Renal cortex interstitium (tissue), 11 donors: ENCODE measurements around the gene RBFOX2. TPM values are rescaled to one million over a fixed set of nuclear protein-coding genes. Genes with fewer than 3 reads are reported as not detected.

ENCODE experiments used
- DNase-seq, 11 donors: peaks; one replicate each; pipeline ENCODE4 v3.0.0-alpha.2; 2013; ENCODE audit warnings: low read depth in 9 of 11, low spot score in 4 of 11; ENCODE audit errors: extremely low read depth in 1 of 11
- polyA plus RNA-seq, 3 donors: library from polyadenylated mRNA; unstranded; fragments of 120-200 nt; gene quantifications; one replicate each; pipeline ENCODE4 v1.2.1, GENCODE V29; 2013; ENCODE audit not compliant: insufficient read length in 3 of 3

RBFOX2 gene
- polyA plus RNA-seq, 3 donors: 114 to 137 (median 130) TPM

DNA sequence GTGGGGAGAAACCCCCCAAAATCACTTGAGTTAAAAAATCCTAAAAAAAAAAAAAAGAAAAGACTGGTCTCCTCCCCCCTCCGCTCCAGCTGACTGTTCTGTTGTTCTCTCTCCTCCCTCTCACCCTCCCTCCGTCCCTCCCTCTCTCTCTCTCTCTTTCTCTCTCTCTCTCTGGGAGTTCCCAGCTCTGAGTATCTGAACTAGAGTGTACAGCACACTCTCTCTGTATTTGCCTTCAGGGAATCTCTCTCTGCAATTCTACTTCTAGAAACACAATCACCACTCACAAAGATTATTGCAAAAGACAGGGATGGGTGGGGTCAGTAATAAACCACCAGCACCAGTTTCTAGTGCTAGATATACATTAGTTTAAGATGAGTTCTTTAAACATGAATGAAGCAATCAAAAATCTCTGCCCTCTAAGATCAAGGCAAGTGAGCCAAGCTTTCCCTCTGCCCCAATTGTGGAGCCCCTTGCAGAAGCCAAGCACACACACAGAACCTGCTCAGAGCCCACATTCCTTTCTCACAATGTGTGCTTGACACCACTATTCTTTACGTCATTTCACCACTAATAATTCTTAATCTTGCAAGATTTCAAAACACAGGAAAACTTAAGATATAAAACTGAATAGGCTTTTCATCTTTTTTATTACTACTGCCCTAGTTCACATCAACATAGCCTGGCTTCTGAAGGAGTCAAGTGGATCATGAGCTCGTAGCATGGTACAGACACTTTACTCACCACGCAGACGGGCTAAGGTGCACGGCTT lies 133.5 kb downstream of the RBFOX2 start:
- peak in 7 of 11 donors; percentile 23 to 67 (median 53) for DNase-seq

DNA sequence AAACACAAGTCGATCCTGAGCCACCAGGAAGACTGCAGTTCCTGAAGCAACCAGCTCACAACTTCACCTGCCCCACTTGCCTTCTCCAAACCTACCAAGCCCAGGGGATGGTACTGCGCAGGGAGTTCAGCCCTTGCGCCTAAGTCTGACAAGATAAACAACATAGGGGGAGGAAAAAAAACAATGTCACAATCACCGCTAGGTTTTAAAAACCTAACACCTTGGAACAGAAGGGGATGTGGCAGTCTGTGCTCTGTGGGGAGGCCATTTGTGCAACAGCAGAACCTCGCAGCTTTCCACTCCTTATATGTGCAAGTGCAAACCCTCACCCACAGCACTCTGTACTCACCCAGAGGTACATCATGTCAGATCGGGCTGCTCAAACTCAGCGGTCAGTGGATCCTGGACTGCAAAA lies 134.2 kb downstream of the RBFOX2 start:
- peak in 1 of 11 donors; percentile 21 for DNase-seq

DNA sequence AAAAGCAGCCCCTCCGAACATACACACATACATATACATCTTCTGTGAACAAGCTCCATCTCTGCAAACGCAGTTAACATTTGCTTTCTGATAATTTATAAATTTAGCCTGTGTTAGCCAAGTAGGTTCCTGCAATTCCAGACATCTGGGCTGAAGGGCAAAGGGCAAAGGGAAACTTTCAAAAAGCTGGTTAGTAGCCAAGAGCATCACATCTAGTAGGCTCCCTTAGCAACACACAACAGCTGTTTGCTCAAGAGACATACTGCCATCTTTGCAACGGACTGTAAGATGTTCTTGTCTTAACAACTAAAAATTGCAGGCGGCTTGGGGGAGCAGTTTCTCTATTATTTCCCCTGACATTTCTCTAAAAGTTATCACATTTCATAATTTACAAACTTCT lies 134.9 kb downstream of the RBFOX2 start:
- DNase-seq: peak in 8 of 11 donors; percentile 44 to 74 (median 64)

DNA sequence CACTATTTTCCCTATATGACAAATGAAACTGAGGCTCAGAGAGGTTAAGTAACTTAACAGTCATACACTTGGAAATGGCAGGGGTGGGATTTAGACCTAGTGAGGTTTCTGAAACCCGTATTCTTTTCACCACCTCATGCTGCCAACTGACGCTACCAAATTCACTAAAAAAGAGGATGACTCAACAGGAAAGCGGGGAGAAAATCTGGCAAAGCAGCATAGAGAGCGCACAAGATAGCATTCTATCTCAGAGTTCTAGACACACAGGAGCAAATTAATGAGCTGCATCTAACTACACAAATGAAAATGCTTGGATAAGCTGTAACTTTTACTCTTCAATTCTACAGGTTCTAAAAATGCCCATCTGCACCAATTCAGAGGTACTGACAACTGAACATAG lies 136.4 kb downstream of the RBFOX2 start:
- DNase-seq: no peak

DNA sequence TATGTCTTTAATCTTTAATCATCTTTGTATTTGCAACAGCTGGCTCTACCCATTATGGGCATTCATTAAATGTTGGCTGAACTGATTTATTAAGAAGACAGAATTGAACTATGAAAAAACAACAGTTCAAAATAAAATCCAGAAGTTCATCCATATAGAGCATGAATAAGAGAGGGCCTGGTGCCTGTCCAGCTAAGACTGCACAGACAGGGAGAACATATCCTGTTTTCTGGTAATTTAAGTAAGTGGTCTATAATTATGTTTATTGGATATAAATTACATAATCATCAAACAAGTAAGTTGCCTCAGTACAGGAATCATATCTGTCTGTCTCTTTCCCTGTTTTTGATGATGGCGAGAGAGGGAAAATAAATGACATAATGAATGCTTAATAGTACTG lies 137.2 kb downstream of the RBFOX2 start:
- DNase-seq: no peak

DNA sequence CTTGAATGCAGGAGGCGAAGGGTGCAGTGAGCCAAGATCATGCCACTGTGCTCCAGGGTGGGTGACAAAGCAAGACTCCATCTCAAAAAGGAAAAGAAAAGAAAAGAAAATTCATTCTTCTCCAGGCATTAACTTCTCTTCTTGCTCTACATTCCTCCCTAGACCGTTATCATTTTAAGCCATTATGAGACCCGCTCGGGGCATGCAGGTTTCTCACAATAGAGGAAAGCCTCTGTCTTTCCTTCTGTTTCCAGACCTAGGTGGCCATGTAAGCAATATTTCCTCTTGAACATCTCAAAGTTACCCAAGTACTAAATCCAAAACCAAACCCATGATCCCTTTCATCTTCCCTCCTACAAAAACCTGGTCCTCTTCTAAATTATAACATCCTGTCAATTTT lies 139.6 kb downstream of the RBFOX2 start:
- DNase-seq: no peak

DNA sequence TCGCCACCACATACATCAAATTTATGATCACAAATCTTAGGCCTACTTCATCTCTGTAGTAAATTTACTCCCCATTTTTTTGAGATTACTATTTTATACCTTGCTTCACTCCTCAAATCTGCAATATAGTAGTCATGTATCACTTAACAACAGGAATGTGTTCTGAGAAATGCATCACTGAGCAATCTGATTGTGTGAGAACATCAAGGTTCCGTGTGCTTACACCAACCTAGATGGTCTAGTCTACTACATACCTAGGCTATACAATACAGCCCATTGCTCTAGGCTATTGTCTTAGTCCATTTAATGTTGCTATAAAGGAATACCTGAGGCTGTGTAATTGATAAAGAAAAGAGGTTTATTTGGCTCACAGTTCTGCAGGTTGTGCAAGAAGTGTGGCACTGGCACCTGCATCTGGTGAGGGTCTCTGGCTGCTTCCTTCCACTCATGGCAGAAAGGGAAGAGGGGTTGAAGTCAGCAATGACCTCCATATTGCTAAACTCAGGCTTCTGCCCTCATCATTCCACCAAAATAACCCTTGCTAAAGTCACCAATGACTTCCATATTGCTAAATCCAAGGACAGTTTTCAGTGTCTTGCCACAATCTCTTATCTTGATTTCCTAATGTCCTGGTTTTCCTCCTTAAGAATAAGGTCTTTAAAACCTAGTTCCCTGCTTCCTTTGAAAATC lies 140.3 kb downstream of the RBFOX2 start:
- DNase-seq: no peak

DNA sequence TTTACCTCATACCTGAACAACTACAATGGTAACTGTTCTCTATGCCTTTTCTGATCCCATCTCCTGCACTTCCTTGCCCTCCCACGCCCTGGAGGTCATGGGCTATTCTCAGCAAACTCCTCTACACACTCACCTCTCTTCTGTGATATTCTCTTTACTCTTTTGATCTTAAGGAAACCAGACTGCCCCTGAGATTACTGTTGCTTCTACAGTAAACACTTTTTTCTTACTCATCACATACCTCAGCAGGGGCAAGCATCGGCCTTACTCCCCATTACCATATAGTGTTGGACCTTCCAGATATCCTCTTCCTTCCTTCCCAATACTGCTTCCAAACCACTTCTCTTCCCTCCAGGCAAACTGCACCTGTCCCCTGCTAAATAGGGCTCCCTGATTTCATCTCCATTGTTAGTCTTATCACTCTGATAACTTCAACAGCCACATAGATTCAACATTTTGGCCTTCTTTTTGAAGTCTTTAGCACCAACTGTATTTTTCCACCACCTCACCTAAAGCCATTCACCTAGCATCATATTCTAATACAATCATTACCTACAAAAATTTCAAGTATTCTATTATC lies 141.2 kb downstream of the RBFOX2 start:
- no peak for DNase-seq

DNA sequence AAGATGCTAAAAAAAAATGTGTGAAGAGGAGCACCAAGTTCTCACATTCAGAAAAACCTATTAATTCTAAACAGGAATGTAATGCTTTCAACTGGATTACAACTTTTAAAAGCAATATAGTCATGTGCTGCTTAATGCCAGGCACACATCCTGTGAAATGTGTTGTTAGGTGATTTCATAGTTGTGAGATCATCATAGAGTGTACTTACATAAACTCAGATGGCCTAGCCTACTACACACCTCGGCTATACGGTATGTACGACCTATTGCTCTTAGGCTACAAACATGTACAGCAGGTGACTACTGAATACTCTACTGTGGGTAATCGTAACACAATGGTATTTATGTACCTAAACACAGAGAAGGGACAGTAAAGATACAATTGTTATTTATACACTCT lies 142.3 kb downstream of the RBFOX2 start:
- no peak for DNase-seq

DNA sequence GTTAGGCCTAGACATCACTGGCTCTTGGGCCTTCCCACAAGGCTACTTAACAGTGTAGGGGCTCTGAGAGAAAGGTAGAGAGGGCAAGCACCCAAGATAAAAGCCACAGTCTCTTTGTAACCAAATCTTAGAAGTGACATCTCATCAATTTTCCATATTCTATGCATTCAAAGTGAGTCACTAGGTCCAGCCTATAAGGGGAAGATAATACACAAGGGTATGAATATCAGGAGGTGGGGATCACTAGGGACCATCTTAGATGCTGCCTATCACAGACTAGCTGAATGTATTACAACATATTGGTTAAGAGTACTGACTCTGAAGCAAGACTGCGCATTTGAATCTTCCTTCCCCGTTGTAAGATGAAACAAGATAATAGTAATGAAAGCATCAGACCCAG lies 144.1 kb downstream of the RBFOX2 start:
- no peak for DNase-seq

DNA sequence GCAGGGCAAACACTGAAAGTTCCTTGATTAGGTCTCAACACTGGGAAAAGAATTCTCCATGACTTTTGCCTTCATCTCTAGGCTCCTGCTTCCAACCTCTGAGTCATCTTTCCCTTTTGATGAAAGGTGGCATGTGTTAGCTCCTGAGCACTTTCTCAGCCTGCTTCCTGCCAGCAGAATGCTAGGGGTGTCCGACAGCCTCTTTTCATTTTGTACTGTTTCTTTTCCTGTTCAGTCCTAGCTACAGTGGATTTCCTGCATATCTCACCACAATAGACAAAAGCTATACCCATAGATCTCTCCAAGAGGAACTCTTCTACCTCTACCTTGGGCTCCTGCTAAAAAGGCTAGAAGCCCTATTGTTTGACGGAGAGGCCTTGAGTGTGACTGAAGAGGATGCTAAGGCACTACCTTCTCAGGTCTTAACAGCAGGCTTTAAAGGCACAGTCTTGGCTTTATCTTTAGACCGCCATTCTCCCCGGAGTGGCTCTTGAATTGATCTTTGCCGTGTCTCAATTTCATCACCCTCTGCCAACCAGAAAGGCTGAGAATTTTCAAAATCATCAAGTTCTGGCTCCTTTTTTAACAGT lies 145.5 kb downstream of the RBFOX2 start:
- no peak for DNase-seq

DNA sequence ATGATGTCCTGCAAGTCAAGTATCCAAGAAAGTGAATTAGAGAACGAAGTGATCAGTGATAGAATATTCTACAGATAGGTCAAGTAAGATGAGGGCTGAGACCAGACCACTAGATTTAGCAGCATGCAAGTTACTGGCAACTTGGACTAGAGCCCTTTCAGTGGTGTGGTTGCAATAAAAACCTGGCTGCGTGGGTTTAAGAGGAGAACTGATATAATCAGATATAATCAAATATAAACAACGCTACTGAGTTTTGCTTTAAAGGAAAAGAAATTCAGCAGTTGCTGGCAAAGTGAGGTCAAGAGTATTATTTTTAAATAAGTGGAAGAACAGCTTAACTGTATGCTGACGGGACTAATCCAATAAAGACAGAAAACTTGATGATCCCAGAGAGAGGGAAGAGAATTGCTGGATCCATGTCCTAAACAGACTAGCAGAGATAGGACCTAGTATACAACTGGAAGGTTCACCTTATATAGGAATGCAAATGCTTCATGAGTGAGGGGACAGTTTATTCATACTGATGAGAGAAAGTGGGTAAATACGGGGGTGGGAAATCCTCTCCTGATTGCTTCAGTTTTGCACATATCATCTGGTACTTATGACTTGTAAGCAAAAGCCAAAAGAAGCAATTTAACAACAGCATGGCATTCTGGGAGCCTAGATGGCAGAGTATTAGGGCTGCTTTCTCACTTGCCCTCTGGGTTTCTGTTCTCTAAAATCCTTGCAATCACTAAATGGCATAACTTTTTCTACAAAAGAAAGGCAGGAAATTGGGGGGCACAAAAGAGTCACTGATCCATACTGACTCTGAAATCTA lies 146.2 kb downstream of the RBFOX2 start:
- DNase-seq: no peak

DNA sequence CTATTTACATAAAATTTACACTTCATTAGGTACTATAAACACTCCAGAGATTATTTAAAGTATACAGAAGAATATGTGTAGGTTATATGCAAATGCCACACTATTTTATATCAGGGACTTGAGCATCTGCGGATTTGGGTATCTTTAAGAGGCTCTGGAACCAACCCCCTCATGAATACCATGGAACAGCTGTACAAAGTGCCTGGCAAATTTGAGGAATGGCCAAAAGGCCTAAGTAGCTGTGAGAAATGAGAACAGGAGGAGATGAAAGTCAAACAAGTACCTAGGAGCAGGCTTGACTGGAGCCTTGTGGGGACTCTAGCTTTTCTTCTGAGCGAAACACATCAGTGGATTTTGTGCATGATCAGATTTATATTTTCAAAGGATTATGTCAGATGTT lies 149.3 kb downstream of the RBFOX2 start:
- no peak for DNase-seq

DNA sequence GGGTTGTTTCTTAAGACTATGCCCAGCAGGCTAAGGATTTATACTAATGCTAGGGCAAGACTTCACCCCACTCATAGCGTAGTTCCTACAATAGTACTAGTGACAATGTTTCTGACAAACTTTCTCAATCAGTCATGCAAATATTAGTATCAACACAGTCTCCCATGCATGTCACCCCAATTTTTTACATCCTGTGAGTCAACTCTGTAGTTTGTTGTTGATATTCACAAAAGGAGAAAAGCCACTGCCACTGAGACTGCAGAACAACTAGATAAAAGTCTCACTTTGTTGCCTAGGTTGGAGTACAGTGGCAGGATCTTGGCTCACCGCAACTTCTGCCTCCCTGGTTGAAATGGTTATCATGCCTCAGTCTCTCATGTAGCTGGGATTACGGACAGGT lies 155.2 kb downstream of the RBFOX2 start:
- no peak for DNase-seq

DNA sequence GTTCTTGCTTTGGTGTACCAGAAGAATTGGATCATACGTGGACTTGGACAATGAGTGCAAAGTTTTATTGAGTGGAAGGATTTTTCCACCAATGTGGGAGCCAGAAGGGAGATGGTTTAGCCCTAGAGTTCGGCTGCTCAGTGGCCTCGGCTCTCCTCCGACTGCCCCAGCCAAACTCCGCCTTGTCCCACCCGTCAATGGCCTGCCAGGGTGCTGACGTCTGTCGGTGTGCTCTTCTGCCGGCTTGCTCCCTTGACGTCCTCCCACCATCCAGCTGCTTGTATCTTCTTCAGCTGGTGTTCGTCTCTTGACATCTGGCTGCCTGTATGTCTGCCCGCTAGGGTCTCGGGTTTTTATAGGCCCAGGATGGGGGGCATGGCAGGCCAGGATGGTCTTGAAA lies 156.2 kb downstream of the RBFOX2 start:
- no peak for DNase-seq

DNA sequence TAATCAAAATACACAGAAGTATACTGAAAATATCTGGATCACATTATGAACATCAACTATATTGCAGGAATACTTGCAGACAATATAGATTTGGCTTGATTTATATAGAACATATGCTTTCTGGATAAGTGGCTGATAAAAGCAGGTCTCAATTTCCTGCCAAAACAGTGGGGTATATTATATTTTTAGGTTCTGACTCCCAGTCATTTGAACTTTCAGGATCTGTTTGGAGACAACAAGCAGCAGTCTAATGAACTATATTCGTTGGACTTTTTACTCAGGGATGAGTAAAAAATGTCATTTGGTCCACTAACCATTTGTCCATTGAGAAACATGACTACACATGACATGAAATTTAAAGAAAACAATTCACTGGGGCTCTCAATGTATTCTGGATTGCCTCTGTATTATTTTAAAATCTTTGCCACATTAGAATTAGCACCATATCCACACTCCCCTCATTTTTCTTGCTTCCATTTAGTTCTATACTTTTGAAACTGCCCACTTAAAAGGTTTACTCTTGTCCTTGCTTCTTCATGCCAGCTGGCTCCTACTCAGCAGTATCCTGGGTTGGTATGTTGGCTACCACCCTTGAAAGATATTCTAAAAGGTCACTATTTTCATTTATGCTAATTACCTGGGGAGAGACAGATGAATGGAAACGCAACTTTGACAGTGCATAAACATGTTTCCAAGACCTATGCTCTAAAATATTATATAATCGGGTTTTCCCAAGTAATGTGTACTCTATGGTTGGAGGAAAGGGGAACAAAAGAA lies 157.9 kb downstream of the RBFOX2 start:
- DNase-seq: no peak

DNA sequence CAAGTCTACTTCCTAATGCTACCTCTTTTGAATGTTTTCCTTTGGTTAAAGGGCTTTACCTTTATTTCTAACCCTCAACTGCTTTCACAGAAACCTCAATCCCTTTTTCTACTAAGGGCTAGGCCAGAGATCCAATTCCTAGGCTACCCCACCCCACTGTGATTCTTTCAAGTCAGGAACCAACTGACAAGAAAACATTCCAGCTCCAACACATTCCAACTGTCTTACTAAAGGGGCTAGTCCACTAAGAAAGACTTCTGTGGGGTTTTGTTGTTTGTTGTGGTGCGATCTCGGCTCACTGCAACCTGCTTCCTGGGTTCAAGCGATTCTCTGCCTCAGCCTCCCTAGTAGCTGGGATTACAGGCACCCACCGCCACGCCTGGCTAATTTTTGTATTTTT lies 159.7 kb downstream of the RBFOX2 start:
- DNase-seq: no peak

DNA sequence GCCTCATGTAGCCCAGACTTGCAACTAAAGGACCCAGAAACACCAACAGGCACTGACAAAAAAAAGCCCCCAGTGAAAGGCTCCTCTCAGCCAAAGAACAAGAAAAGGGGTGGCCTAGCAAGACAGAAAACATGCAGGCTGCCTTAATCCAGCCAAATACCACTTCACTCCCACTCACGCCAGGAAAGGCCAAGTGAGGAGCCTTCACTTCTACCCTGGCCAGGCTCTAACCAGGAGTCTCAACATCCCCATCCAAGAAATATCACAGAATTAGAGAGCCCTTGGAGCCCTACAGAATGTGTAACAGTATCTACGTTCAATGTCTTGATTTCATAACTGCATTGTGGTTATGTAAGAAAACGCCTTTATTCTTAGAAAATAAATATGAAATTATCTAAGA lies 162.0 kb downstream of the RBFOX2 start:
- no peak for DNase-seq
